ENCODE results near the gene EMC9. TPM values are rescaled to one million over a fixed set of nuclear protein-coding genes. Genes with fewer than 3 reads are reported as not detected.
A peak's percentile ranks its signal among the peaks of the same experiment; 100 is the strongest.

EMC9 gene
- polyA plus RNA-seq, 1 donor from 2014 or later = 18.2 TPM

DNA sequence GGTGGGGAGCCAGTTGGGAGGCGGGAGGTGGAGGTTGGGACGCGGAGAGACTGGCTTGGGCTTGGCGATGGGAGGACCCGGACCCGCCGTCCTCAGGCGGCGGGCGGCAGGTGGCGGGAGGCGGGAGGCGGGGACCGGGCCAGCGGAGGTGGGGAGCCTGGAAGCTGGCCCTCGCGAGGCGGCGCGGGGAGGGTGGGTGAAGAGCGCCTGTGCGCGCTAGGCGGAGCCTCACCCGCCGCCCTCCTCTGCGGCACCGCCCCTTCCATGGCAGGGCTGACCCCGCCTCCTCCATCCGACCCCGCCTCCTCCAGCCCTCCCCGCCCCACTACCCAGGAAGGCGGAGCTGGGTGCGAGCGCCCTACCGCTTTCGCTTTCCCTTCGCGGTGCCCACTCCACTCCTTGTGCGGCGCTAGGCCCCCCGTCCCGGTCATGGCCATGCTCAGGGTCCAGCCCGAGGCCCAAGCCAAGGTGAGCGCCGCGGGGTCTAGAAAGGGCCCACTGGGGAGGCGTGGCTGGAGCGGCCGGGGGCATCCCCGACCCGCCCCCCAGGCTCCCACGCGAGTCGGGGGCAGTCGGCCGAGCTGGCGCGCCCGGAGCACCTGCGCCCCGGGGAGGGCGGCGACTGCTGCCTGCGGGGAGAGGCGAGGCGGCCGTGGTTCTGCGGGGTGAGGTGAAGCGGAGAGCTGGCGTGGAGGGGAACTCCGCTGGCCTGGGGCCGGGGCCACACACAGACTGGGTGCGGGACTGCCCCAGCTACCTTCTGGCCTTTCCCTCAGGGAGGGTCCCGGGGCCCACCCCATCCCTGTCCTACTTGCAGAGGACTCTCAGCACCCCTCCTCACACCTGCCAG lies 5.3 kb downstream of the EMC9 start, which contains the start of gene PSME1:
TSS of gene PSME1 (plus strand) at position 361 of the 850 bp plus-strand sequence. CDS start at position 430, 69 bp downstream.
- Mint-ChIP-seq H3K4me3 (peak within 1 kb of the TSS; percentile 90 to 98 (median 96)), H3K4me1 (peaks cover 20 to 43% (median 26%) of the 10 kb centered on the region in 3 donors), H3K27me3 (no peaks in the 10 kb centered on the region), H3K9me3 (no peaks in the 10 kb centered on the region), H3K36me3 (peaks cover 3% of the 10 kb centered on the region), H3K27ac (peak within 1 kb of the TSS; percentile 78 to 98 (median 95))

GRCh38 chr14:24135584-24135833 lies 5.9 kb downstream of the EMC9 start:
- no peaks in the 10 kb centered on the region for H3K27me3 Mint-ChIP-seq
- H3K27ac Mint-ChIP-seq = peak overlapping the region; percentile 78 to 97 (median 93)
- H3K9me3 Mint-ChIP-seq = no peaks in the 10 kb centered on the region
- H3K36me3 Mint-ChIP-seq = peaks cover 3% of the 10 kb centered on the region
- H3K4me3 Mint-ChIP-seq = peak overlapping the region; percentile 90 to 98 (median 96)
- peaks cover 23 to 44% (median 23%) of the 10 kb centered on the region in 3 donors for H3K4me1 Mint-ChIP-seq

DNA sequence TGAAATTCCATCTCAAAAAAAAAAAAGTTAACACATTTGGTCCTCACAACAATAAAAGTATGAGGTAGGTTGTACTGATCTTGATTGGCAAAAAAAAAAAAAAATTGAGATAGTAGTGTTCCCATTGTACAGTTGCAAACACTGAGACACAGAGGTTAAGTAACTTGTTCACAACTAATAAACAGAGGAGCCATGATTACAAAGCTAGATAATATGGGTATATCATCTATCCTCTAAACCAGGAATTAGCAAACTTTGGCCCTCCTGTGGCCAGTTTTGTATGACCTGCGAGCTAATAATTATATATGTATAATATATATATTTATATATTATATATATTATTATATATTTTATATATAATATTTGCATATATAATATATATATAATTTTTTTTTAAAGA lies 7.7 kb downstream of the EMC9 start:
- Mint-ChIP-seq H3K27ac (no peak overlapping the region), H3K9me3 (no peaks in the 10 kb centered on the region), H3K27me3 (no peaks in the 10 kb centered on the region), H3K4me3 (no peak overlapping the region), H3K4me1 (peaks cover 17 to 32% (median 19%) of the 10 kb centered on the region in 3 donors), H3K36me3 (peaks cover 5% of the 10 kb centered on the region)

GRCh38 chr14:24132976-24133375 lies 8.4 kb downstream of the EMC9 start:
- Mint-ChIP-seq H3K4me1 (peaks cover 15 to 29% (median 20%) of the 10 kb centered on the region in 3 donors), H3K9me3 (no peaks in the 10 kb centered on the region), H3K27ac (peak overlapping the region in 1 of 3 donors; percentile 90), H3K27me3 (no peaks in the 10 kb centered on the region), H3K36me3 (peaks cover 3% of the 10 kb centered on the region), H3K4me3 (peak overlapping the region in 1 of 4 donors; percentile 66)

DNA sequence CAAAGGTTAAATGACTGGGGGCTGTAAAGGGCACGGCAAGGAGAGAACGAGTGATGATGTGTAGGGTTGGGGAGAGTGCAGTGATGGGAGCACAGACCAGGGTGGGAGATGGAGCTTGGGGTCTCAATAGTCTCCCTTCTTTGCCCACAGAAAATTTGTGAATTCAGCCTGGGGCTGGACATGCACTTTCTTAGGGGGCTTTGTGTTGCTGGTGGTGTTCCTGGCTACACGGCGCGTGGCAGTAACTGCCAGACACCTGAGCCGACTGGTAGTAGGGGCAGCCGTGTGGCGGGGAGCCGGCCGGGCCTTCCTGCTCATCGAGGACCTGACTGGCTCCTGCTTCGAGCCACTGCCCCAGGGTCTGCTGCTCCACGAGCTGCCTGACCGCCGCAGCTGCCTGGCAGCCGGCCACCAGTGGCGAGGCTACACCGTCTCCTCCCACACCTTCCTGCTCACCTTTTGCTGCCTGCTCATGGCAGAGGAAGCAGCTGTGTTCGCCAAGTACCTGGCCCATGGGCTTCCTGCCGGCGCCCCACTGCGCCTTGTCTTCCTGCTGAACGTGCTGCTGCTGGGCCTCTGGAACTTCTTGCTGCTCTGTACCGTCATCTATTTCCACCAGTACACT lies 9.2 kb downstream of the EMC9 start:
- H3K9me3 Mint-ChIP-seq = no peaks in the 10 kb centered on the region
- peak overlapping the region in 1 of 3 donors; percentile 90 for H3K27ac Mint-ChIP-seq
- H3K27me3 Mint-ChIP-seq = no peaks in the 10 kb centered on the region
- H3K4me1 Mint-ChIP-seq = peaks cover 17 to 33% (median 26%) of the 10 kb centered on the region in 3 donors
- H3K36me3 Mint-ChIP-seq = peaks cover 3% of the 10 kb centered on the region
- H3K4me3 Mint-ChIP-seq = peak overlapping the region in 1 of 4 donors; percentile 82

- Mint-ChIP-seq H3K9me3 (no peaks in the 10 kb centered on the region), H3K4me3 (no peak overlapping the region), H3K27me3 (no peaks in the 10 kb centered on the region), H3K4me1 (peaks cover 10 to 30% (median 26%) of the 10 kb centered on the region in 3 donors), H3K36me3 (peaks cover 3% of the 10 kb centered on the region), H3K27ac (no peak overlapping the region)
Measured at GRCh38 chr14:24131549-24131966, 9.8 kb downstream of the EMC9 start.

DNA sequence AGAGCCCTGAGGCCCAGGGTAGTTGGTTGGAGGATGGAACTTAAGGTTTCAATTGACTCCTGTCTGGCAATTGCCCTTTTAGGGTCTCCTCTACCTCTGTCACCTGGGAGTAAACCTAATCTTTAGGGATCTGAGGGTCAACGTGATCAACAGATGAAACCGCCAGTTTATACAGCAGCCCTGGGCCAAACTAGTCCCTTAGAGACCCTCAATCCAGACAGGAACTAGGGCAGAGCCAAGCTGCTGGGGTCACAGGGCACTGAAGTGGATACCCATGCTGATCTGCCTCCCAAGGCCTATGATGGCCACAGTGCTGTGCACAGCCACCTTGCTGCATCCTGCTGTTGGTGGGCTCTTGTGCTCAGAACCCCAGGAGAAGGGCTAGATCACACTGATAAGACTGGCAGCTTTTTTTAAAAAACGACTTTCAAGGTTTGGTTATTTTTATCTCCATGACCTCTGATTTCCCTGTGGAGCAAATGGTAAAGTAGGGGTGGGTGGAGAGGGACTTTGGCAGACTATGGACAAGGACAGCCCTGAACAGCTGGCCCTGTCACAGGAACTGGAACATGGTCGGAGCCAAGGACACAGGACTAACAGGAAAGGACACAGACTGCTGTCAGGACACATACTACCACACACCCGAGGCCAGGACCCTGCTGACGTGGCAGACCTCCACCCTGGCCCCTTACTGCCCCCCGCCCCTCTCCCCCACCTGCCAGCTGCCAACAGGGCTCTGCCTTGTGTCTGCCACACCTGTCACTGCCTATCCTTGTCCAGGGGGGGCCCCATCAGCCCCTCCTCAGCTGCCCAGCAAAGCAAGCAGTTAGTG lies 10.5 kb downstream of the EMC9 start:
- H3K27me3 Mint-ChIP-seq = no peaks in the 10 kb centered on the region
- H3K27ac Mint-ChIP-seq = peak overlapping the region in 1 of 3 donors; percentile 19
- H3K4me3 Mint-ChIP-seq = peak overlapping the region in 1 of 4 donors; percentile 46
- H3K9me3 Mint-ChIP-seq = no peaks in the 10 kb centered on the region
- peaks cover 9 to 30% (median 26%) of the 10 kb centered on the region in 3 donors for H3K4me1 Mint-ChIP-seq
- peaks cover 3% of the 10 kb centered on the region for H3K36me3 Mint-ChIP-seq

GRCh38 chr14:24130380-24130716 lies 11.0 kb downstream of the EMC9 start, which contains the start of gene FITM1:
TSS of gene FITM1 (plus strand) at chr14:24130659. CDS start at chr14:24131564, 905 bp downstream.
- Mint-ChIP-seq H3K9me3 (no peaks in the 10 kb centered on the region), H3K4me1 (peaks cover 9 to 30% (median 24%) of the 10 kb centered on the region in 3 donors), H3K27me3 (no peaks in the 10 kb centered on the region), H3K36me3 (peaks cover 3% of the 10 kb centered on the region), H3K27ac (peak within 1 kb of the TSS in 1 of 3 donors; percentile 19), H3K4me3 (peak within 1 kb of the TSS in 1 of 4 donors; percentile 46)

DNA sequence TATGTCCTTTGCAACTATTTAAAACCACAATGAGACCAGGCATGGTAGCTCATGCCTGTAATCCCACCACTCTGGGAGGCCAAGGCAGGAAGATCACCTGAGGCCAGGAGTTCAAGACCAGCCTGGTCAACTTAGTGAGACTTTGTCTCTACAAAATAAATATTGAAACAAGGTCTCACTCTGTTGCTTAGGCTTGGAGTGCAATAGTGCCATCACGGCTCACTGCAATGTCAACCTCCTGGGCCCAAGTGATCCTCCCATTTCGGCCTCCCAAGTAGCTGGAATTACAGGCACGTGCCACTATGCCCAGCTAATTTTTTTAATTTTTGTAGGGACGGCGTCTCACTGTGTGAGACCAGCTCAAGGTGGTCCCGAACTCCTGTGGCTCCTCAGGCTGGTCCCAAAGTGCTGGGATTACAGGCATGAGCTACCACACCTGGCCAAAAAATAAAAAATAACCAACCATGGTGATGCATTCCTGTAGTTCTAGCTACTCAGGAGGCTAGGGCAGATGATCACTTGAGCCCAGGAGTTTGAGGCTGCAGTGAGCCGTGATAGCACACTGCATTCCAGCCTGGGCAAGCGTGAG lies 11.9 kb downstream of the EMC9 start:
- Mint-ChIP-seq H3K4me3 (no peak overlapping the region), H3K9me3 (no peaks in the 10 kb centered on the region), H3K27me3 (no peaks in the 10 kb centered on the region), H3K4me1 (peaks cover 11 to 30% (median 25%) of the 10 kb centered on the region in 3 donors), H3K27ac (no peak overlapping the region), H3K36me3 (peaks cover 5% of the 10 kb centered on the region)

DNA sequence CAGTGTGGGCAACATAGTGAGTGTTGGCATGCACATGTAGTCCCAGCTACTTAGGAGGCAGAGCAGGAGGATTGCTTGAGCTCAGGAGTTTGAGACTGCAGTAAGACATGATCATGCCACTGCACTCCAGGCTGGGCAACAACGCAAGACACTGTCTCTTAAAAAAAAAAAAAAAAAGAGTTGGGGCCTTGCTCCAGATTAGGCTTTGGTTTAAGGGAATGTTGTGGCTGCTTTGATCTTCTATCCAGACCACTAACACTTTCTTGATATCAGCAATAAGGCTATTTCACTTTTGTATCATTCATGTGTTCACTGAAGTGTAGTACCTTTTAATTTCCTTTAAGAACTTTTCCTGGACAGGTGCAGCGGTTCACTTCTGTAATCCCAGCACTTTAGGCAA lies 13.7 kb downstream of the EMC9 start:
- Mint-ChIP-seq H3K9me3 (no peaks in the 10 kb centered on the region), H3K36me3 (peaks cover 5% of the 10 kb centered on the region), H3K27me3 (no peaks in the 10 kb centered on the region), H3K4me3 (peak overlapping the region in 1 of 4 donors; percentile 63), H3K4me1 (peaks cover 18 to 43% (median 34%) of the 10 kb centered on the region in 3 donors), H3K27ac (peak overlapping the region in 1 of 3 donors; percentile 60)

GRCh38 chr14:24126939-24127338 lies 14.5 kb downstream of the EMC9 start:
- Mint-ChIP-seq H3K27me3 (no peaks in the 10 kb centered on the region), H3K27ac (peak overlapping the region in 1 of 3 donors; percentile 60), H3K4me3 (no peak overlapping the region), H3K36me3 (peaks cover 5% of the 10 kb centered on the region), H3K9me3 (no peaks in the 10 kb centered on the region), H3K4me1 (peaks cover 20 to 41% (median 35%) of the 10 kb centered on the region in 3 donors)

GRCh38 chr14:24123424-24124417 lies 17.7 kb downstream of the EMC9 start:
- H3K36me3 Mint-ChIP-seq = peaks cover 4% of the 10 kb centered on the region
- no peaks in the 10 kb centered on the region for H3K9me3 Mint-ChIP-seq
- peak overlapping the region; percentile 31 to 75 (median 54) for H3K4me3 Mint-ChIP-seq
- H3K4me1 Mint-ChIP-seq = peaks cover 20 to 40% (median 36%) of the 10 kb centered on the region in 3 donors
- peak overlapping the region; percentile 74 to 98 (median 81) for H3K27ac Mint-ChIP-seq
- H3K27me3 Mint-ChIP-seq = no peaks in the 10 kb centered on the region

- Mint-ChIP-seq H3K4me3 (peak overlapping the region in 3 of 4 donors; percentile 34 to 88 (median 73)), H3K9me3 (no peaks in the 10 kb centered on the region), H3K27ac (peak overlapping the region; percentile 74 to 98 (median 81)), H3K36me3 (peaks cover 4% of the 10 kb centered on the region), H3K4me1 (peaks cover 18 to 39% (median 38%) of the 10 kb centered on the region in 3 donors), H3K27me3 (no peaks in the 10 kb centered on the region)
Measured at GRCh38 chr14:24122898-24123297, 18.5 kb downstream of the EMC9 start.

All from IgD-negative memory B cell (primary cell).